ENCODE data around the gene BRF1. TPM values are rescaled to one million over a fixed set of nuclear protein-coding genes. Genes with fewer than 3 reads are reported as not detected.

Gene BRF1
- total RNA-seq, 2 experiments from 2014 or later: 32.2 to 51.8 TPM

- H3K4me1 Mint-ChIP-seq: peaks cover 16% of the 10 kb centered on the region
- peaks cover 25% of the 10 kb centered on the region for H3K27me3 Mint-ChIP-seq
- no peaks in the 10 kb centered on the region for H3K36me3 Mint-ChIP-seq
- CTCF ChIA-PET: interaction anchor here (0.8 to 2.2 kb wide), 4 partner anchors 10 to 182 kb away, joined by 3 to 10 read pairs (median 4); partner anchors contain the start of gene NUDT14
- no peak for ATAC-seq
- no peak for DNase-seq
- H3K9me3 Mint-ChIP-seq (ENCODE audit: low read depth): no peaks in the 10 kb centered on the region
- no peak overlapping the region for H3K4me3 Mint-ChIP-seq
- no peak overlapping the region for H3K27ac Mint-ChIP-seq
Measured at GRCh38 chr14:105169776-105170655, 130.8 kb downstream of the BRF1 start.

GRCh38 chr14:105168979-105169507 lies 131.8 kb downstream of the BRF1 start:
- H3K4me3 Mint-ChIP-seq: no peak overlapping the region
- ATAC-seq (peak; percentile 43), DNase-seq (no peak)
- H3K36me3 Mint-ChIP-seq: no peaks in the 10 kb centered on the region
- peaks cover 25% of the 10 kb centered on the region for H3K27me3 Mint-ChIP-seq
- CTCF ChIA-PET: interaction anchor here (0.6 to 2.2 kb wide), 6 partner anchors 10 to 183 kb away, joined by 3 to 10 read pairs (median 4); partner anchors contain the start of genes BRF1 and NUDT14
- peaks cover 6% of the 10 kb centered on the region for H3K4me1 Mint-ChIP-seq
- H3K27ac Mint-ChIP-seq: no peak overlapping the region
- no peaks in the 10 kb centered on the region for H3K9me3 Mint-ChIP-seq (ENCODE audit: low read depth)

GRCh38 chr14:105168496-105168978 lies 132.3 kb downstream of the BRF1 start, which contains the start of gene JAG2:
TSS of gene JAG2 (minus strand) at chr14:105168776. CDS start at chr14:105168420, 356 bp downstream.
- peaks cover 5% of the 10 kb centered on the region for H3K4me1 Mint-ChIP-seq
- no peaks in the 10 kb centered on the region for H3K36me3 Mint-ChIP-seq
- DNase-seq (no peak), ATAC-seq (peak; percentile 40)
- H3K9me3 Mint-ChIP-seq (ENCODE audit: low read depth): no peaks in the 10 kb centered on the region
- peaks cover 25% of the 10 kb centered on the region for H3K27me3 Mint-ChIP-seq
- H3K4me3 Mint-ChIP-seq: no peak within 1 kb of the TSS
- no peak within 1 kb of the TSS for H3K27ac Mint-ChIP-seq
- CTCF ChIA-PET: interaction anchor here (0.6 to 1.6 kb wide), 5 partner anchors 10 to 184 kb away, joined by 3 to 5 read pairs (median 3); partner anchors contain the start of gene BRF1

GRCh38 chr14:105168093-105168420 lies 132.7 kb downstream of the BRF1 start:
- CTCF ChIA-PET: interaction anchor here (0.7 to 1.6 kb wide), 3 partner anchors 122 to 184 kb away, joined by 3 to 4 read pairs (median 3); partner anchors contain the start of gene BRF1
- no peak for DNase-seq
- Mint-ChIP-seq H3K9me3 (ENCODE audit: low read depth) (no peaks in the 10 kb centered on the region), H3K4me1 (peaks cover 5% of the 10 kb centered on the region), H3K27ac (no peak overlapping the region), H3K36me3 (no peaks in the 10 kb centered on the region), H3K27me3 (peaks cover 25% of the 10 kb centered on the region), H3K4me3 (no peak overlapping the region)
- no peak for ATAC-seq

GRCh38 chr14:105167303-105168092 lies 133.3 kb downstream of the BRF1 start:
- peaks cover 5% of the 10 kb centered on the region for H3K4me1 Mint-ChIP-seq
- DNase-seq: no peak
- no peak for ATAC-seq
- no peaks in the 10 kb centered on the region for H3K9me3 Mint-ChIP-seq (ENCODE audit: low read depth)
- peaks cover 25% of the 10 kb centered on the region for H3K27me3 Mint-ChIP-seq
- no peak overlapping the region for H3K4me3 Mint-ChIP-seq
- H3K36me3 Mint-ChIP-seq: no peaks in the 10 kb centered on the region
- CTCF ChIA-PET: interaction anchor here (0.7 to 0.9 kb wide), 2 partner anchors 121 to 184 kb away, joined by 3 read pairs; no protein-coding TSS in a partner anchor
- no peak overlapping the region for H3K27ac Mint-ChIP-seq

GRCh38 chr14:105166571-105167302 lies 134.1 kb downstream of the BRF1 start:
- Mint-ChIP-seq H3K27ac (no peak overlapping the region), H3K4me3 (no peak overlapping the region), H3K9me3 (ENCODE audit: low read depth) (no peaks in the 10 kb centered on the region), H3K36me3 (no peaks in the 10 kb centered on the region), H3K27me3 (peaks cover 23% of the 10 kb centered on the region), H3K4me1 (peaks cover 5% of the 10 kb centered on the region)
- no peak for ATAC-seq
- DNase-seq: no peak
- CTCF ChIA-PET: no interaction called here

- CTCF ChIA-PET: interaction anchor here (0.9 kb wide), 1 partner anchor 148 kb away, joined by 3 read pairs; the partner anchor contains the start of gene PACS2
- Mint-ChIP-seq H3K4me1 (peaks cover 5% of the 10 kb centered on the region), H3K36me3 (no peaks in the 10 kb centered on the region), H3K9me3 (ENCODE audit: low read depth) (no peaks in the 10 kb centered on the region), H3K4me3 (no peak overlapping the region), H3K27ac (no peak overlapping the region), H3K27me3 (peaks cover 22% of the 10 kb centered on the region)
- no peak for ATAC-seq
- DNase-seq: no peak
Measured at GRCh38 chr14:105165761-105166485, 134.9 kb downstream of the BRF1 start.

GRCh38 chr14:105165134-105165704 lies 135.6 kb downstream of the BRF1 start:
- peaks cover 19% of the 10 kb centered on the region for H3K27me3 Mint-ChIP-seq
- ATAC-seq: no peak
- no peak for DNase-seq

GRCh38 chr14:105163040-105163742 lies 137.6 kb downstream of the BRF1 start:
- Mint-ChIP-seq H3K4me1 (no peaks in the 10 kb centered on the region), H3K4me3 (no peak overlapping the region), H3K36me3 (no peaks in the 10 kb centered on the region), H3K9me3 (ENCODE audit: low read depth) (no peaks in the 10 kb centered on the region), H3K27me3 (peaks cover 8% of the 10 kb centered on the region), H3K27ac (no peak overlapping the region)
- CTCF ChIA-PET: interaction anchor here (2.6 kb wide), 1 partner anchor 73 kb away, joined by 7 read pairs; no protein-coding TSS in a partner anchor
- ATAC-seq: no peak
- no peak for DNase-seq

More at GRCh38 chr14:105165134-105165704, 135.6 kb downstream of the BRF1 start:
- CTCF ChIA-PET: interaction anchor here (0.9 to 2.6 kb wide), 2 partner anchors 75 to 149 kb away, joined by 3 to 7 read pairs; partner anchors contain the start of gene PACS2
- Mint-ChIP-seq H3K36me3 (no peaks in the 10 kb centered on the region), H3K27ac (no peak overlapping the region), H3K9me3 (ENCODE audit: low read depth) (no peaks in the 10 kb centered on the region), H3K4me3 (no peak overlapping the region), H3K4me1 (peaks cover 4% of the 10 kb centered on the region)

- H3K36me3 Mint-ChIP-seq: no peaks in the 10 kb centered on the region
- no peaks in the 10 kb centered on the region for H3K9me3 Mint-ChIP-seq (ENCODE audit: low read depth)
- ATAC-seq (no peak), DNase-seq (no peak)
- peaks cover 8% of the 10 kb centered on the region for H3K27me3 Mint-ChIP-seq
- H3K27ac Mint-ChIP-seq: no peak overlapping the region
- CTCF ChIA-PET: interaction anchor here (2.6 kb wide), 1 partner anchor 72 kb away, joined by 7 read pairs; no protein-coding TSS in a partner anchor
- H3K4me1 Mint-ChIP-seq: no peaks in the 10 kb centered on the region
- H3K4me3 Mint-ChIP-seq: no peak overlapping the region
Measured at GRCh38 chr14:105162669-105162979, 138.2 kb downstream of the BRF1 start.

GRCh38 chr14:105161964-105162668 lies 138.7 kb downstream of the BRF1 start:
- no peaks in the 10 kb centered on the region for H3K36me3 Mint-ChIP-seq
- H3K4me1 Mint-ChIP-seq: no peaks in the 10 kb centered on the region
- no peak overlapping the region for H3K4me3 Mint-ChIP-seq
- peaks cover 8% of the 10 kb centered on the region for H3K27me3 Mint-ChIP-seq
- H3K9me3 Mint-ChIP-seq (ENCODE audit: low read depth): no peaks in the 10 kb centered on the region
- H3K27ac Mint-ChIP-seq: no peak overlapping the region
- CTCF ChIA-PET: no interaction called here
- peak; percentile 74 for DNase-seq
- peak; percentile 52 for ATAC-seq

Data from activated CD8-positive, alpha-beta memory T cell treated with anti-CD3 and anti-CD28 coated beads, Interleukin-2, amount 10 ng/mL, durations not matched to agents 7 days and 5 days (primary cell).